ENCODE results near the gene PLCXD1.
"Not testable (repeated sequence)": the region's sequence is repeated elsewhere in the genome, so short reads cannot be mapped to it uniquely, and the experiment has no call there.

The PLCXD1 gene

GRCh38 chrX:295136-295535 is 14.0 kb downstream of the PLCXD1 start:
- DNase-seq, result no peak

DNA sequence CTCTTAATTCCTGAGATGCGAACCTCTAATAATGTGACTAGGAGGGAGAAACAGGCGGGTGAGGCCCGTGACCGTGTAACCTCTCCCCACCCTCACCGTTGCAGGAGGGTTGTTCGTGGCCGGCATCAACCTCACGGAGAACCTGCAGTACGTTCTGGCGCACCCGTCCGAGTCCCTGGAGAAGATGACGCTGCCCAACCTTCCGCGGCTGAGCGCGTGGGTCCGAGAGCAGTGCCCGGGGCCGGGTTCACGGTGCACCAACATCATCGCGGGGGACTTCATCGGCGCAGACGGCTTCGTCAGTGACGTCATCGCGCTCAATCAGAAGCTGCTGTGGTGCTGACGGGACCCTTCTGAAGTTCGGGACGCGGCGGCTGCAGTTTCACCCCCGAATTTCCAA is 17.8 kb downstream of the PLCXD1 start:
- no peak for DNase-seq

DNA sequence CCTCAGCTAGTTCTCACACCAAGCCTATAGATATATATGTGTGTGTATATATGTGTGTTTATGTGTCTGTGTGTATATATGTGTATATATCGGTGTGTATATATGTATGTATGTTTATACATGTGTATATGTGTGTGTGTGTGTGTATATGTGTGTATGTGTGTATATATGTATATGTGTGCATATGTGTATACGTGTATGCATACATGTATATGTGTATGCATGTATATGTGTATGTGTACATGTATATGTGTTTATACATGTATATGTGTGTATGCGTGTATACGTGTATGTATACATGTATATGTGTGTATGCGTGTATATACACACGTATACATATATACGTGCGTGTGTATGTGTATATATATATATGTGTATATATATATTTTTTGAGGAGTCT is 19.2 kb downstream of the PLCXD1 start:
- DNase-seq, result no peak

DNA sequence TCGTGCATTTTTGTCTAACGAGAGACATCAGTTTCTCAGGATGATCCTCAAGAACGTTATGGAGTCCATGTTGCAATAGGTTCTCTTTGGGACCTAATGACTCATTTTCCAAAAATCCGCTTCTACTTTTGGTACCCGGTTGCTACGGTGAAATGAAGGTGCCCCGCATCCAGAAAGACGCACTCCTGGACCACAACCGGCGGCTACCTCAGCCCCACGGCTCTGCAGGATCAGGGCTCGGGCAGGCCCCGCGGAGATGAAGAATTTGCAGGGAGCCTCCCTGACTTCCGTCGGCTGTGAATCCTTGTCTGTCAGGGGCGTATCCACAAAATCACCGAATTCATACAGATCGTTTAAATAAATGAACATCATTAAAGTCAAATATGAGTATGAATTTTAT is 21.8 kb downstream of the PLCXD1 start:
- DNase-seq, result no peak

- DNase-seq, result not testable (repeated sequence)
Measured at GRCh38 chrX:305781-306613, 24.8 kb downstream of the PLCXD1 start.

DNA sequence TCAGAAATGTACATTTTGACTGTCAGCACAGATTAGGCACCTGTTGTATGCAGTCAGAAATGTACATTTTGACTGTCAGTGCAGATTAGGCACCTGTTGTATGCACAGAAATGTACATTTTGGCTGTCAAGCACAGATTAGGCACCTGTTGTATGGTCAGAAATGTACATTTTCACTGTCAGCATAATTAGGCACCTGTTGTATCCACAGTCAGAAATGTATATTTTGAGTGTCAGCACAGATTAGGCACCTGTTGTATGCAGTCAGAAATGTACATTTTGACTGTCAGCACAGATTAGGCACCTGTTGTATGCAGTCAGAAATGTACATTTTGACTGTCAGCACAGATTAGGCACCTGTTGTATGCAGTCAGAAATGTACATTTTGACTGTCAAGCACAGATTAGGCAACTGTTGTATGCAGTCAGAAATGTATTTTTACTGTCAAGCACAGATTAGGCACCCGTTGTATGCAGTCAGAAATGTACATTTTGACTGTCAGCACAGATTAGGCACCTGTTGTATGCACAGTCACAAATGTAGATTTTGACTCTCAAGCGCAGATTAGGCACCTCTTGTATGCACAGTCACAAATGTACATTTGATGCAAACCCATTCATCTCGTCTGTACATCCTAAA is 25.6 kb downstream of the PLCXD1 start:
- not testable (repeated sequence) for DNase-seq

DNA sequence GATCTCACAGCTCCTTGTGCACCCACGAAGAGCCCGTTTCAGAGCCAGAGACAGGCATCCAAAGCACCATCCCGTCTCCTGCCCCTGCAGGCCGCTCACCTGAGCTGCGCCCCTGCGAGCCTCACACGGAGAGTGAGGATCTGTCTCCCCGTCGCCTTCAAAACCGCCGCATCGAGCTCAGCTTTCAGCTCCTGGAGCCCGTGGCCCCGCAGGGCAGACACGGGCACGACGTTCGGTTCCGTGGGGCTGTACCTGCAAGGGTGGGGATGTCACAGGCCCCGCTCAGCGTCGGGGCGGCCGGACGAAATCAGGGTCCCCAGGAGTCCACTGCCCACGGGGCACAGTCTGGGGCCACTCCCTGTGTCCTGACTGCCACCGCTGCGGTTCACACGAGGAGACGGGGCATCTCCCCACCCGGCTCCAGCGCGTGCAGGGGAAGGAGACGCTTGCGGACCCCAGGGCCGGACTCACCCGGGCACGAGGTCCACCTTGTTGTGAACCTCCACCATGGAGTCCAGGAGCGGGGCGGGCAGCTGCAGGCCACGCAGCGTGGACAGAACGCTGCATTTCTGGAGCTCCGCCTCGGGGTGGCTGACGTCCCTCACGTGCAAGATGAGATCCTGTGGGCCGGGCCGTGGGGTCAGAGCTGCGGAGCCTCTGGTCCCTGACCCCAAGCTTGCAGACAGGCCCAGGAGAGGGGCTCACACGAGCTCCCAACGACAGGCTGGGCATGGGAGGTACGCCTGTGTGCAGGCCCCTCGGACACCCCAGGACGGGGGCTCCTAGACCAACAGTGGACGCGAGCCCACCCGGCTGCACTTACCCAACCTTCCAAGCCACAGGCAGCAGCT is 26.3 kb downstream of the PLCXD1 start:
- no peak for DNase-seq

DNA sequence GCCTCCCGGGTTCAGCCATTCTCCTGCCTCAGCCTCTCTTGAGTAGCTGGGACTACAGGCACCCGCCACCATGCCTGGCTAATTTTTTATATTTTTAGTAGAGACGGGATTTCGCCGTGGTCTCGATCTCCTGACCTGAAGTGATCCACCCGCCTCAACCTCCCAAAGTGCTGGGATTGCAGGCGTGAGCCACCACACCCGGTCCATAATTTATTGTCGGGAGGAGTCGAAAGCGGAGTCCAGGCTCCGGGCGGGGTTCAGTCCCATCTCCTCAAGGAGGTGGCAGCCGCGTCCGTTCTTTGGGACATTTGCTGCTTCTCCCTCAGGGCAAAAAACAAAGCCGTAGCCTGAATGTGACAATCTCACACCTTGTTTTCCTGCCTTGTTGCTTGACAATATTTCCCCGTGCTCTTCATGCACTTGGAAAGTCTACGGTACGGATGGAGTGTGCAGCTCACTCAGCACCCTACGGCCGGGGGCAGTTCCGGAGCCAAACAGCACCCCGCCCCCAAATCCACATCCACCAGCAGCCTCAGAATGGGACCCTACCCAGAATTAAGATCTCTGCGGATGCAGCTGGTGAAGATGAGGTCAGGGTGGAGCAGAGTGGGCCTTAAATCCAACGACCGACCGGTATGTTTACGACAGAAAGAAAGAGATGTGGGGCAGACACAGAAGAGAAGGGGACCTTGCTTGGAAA is 27.8 kb downstream of the PLCXD1 start:
- DNase-seq, result no peak

DNA sequence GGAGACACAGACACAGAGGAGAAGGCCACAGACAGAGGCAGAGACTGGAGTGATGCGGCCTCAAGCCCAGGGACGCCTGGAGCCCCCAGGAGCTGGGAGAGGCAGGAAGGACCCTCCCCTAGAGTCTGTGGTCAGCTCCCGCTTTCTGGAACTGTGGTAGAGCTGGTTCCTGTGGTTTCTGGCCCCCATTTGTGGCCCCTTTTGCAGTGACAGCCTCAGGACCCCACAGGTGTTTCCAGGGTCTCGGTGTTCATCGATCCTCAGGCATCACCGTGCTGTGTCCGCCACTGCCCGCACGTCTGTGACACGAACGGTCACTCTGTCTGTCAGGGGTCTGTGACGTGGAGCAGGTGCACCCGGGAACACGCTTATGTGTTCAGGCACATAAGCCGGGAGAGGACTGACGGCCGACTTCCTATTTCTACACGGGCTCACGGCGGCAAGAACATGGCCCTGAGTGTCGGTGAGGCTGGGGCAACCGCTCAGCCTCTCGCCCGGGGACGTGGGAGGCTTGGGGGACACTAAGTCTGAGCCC is 29.5 kb downstream of the PLCXD1 start:
- DNase-seq, result no peak

DNA sequence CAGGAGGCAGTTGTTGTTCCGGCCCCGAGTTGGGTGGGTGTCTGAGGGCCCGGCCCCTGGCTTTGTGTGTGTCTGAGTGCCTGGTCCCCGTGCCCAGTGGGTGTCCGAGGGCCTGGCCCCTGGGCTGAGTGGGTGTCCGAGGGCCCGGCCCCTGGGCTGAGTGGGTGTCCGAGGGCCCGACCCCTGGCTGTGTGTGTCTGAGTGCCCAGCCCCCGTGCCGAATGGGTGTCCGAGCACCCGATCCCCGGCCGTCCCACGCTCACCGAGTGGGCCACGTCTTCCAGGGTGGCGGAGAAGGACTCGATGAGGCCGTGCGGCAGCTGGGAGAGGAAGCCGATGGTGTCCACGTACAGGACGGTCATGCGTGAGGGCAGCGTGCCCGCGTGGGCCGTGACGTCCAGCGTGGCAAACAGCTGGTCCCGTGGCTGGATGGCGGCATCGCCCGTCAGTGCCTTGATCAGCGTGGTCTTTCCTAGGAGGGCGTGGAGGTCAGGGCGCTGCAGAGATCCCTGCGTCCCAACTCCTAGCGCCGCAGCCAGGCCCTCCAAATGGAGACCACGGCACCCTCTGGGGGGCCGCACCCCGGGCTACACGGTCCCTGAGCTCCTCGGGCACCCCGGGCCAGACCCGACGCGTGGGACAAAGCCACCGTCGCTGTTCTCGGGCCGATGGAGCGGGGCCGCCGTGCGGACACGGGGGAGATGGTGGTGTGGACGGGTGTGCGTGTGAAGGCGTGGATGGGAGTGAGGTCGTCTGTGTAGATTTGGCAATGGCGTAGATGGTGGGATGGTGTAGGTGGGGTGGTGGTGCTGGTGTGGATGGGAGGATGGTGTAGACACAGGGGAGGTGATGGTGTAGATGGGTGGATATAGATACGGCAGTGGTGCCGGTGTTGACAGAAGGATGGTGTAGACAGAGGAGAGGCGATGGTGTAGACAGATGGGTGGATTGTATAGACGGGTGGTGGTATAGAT is 30.3 kb downstream of the PLCXD1 start:
- DNase-seq, result no peak

GRCh38 chrX:312621-313331 is 31.6 kb downstream of the PLCXD1 start:
- DNase-seq, result no peak

- DNase-seq, result no peak
Measured at GRCh38 chrX:313546-313945, 32.4 kb downstream of the PLCXD1 start.

DNA sequence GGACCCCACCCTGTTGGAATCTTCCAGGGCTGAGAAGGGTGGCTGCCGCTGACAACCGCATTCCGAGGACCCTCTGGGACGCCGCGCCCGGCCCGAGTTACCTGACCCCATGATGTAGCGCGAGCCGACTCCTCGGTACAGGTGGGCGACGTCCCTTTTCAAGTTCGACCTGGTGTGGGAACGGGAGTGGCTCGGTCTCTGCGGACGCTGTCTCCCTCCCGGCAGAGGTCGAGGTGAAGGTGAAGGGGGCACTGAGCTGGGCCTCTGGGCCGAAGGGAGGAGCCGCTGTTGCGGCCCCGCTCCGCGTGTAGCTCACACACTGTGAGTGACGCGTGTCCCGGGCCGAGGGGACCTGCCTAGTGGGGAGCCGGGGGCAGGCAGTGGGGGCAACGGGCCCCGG is 32.9 kb downstream of the PLCXD1 start:
- no peak for DNase-seq

DNA sequence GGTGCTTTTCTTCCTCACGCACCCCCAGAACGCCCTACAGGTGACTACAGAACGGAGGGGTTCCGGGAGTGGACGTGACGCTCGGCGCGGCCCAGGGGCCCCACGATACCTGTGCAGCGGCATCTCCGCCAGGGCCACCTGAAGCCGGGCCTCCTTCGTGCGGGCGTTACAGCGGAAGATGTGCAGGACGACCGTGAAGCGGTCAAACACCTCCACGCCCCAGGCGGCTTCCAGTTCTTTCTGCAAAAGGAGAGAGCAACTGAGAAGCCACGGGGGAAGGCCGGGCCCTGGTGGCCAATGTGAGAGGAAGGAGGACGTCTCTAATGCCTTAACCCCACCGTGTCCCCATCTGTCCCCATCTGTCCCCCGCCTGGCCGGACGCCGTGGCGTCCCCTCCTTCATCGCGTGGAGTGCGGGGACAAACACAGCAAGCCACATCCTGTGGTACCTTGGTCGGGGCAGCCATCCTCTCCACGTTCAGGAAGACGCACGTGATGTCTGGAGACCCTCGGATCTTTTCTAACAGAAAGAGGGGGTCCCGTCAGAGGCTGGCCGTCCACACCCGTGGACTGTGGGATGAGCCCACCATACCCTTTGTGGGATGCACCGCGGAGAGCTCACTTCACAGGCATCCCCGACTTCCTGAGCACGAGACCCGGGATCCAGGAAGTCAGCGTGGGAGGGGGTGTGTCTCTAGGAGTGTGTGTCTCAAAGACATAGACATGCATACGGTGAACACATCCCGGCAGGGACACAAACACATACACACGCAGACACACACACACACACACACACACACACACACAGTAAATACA is 33.8 kb downstream of the PLCXD1 start:
- no peak for DNase-seq

- DNase-seq, result no peak
Measured at GRCh38 chrX:316351-317325, 35.5 kb downstream of the PLCXD1 start.

DNA sequence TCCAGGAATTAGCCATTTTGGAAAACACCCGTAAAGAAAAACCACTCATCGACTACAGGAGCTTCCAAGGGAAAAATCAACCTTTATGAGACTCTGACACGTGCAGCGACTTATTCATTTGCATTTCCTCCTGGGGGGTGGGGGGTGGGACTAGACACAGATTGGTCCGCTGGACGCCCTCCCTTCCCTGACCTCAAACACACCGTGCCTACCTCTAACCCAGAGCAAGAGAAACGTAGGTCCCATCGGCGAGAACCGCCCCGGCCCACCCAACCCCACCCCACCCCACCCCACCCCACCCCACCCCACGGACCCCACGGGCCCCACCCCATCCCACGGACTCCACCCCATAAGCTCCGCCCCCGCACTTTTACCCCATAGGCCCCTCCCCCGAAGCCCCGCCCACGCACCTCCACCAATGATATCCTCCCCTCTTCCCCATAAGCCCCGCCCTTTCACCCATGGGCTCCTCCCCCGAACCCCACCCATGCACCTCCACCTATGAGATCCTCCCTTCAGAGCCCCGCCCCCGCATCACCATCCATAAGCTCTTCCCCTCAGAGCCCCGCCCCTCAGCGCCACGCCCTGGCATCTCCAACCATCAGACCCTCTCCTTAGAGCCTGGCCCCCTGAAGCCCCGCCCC is 36.4 kb downstream of the PLCXD1 start:
- DNase-seq, result no peak

DNA sequence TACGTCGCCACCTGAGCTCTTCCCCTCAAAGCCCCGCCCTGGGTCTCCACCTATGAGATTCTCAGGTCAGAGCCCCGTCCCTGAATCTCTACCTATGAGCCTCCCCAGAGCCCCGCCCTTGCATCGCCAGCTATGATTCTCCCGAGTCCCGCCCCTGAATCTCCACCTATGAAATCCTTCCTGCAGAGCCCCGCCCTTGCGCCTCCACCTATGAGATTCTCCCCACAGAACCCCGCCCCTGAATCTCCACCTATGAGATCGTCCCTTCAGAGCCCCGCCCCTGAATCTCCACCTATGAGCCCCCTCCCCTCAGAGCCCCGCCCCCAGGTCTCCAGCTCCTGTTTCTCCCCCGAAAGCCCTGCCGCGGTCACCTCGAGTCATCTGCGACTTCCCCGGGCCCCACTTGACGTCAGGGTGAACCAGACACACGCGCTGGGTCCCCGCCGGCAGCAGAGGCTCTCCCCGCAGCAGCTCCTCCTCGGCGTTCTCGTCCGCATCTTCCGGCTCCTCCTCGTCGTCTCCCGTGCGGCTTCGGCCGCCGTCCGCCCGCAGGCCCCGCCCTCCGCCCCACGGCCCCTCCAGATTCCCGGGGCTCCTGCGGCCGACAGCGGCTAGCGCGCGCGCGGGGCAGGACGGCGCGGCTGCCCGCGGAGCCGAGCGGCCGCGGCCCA is 37.0 kb downstream of the PLCXD1 start:
- DNase-seq, result no peak

All from MV-4-11 (cell line).